Astrocyte (in vitro differentiated cells and primary cell): ENCODE measurements around the gene TEKT3. TPM values are rescaled to one million over a fixed set of nuclear protein-coding genes. Genes with fewer than 3 reads are reported as not detected.

Experiments
- DNase-seq: peaks from one replicate; pipeline ENCODE4 v3.0.0-alpha.2; 2010; ENCODE audit warnings: low read depth
- FAIRE-seq: peaks from 2 replicates; lab custom pipeline; 2011; peaks lifted over from hg19 to GRCh38; lab: Jason Lieb, UNC
- H2AFZ ChIP-seq: 2 replicates; pipeline ENCODE4 v1.6.0; 2012; ENCODE audit warnings: low read depth, low read length, inconsistent platforms
- H3K27ac ChIP-seq: 2 replicates; pipeline ENCODE4 v1.5.1; 2011; ENCODE audit warnings: low read depth, low read length, inconsistent platforms
- H3K27me3 ChIP-seq: 2 replicates; pipeline ENCODE4 v1.6.0; 2011; ENCODE audit warnings: low read length, inconsistent platforms; ENCODE audit not compliant: insufficient read depth
- H3K36me3 ChIP-seq: 2 replicates; pipeline ENCODE4 v1.5.1; 2011; ENCODE audit warnings: low read length, inconsistent platforms; ENCODE audit not compliant: insufficient read depth
- H3K4me1 ChIP-seq: 2 replicates; pipeline ENCODE4 v1.5.1; 2011; ENCODE audit warnings: low read length, inconsistent platforms; ENCODE audit not compliant: insufficient read depth
- H3K4me2 ChIP-seq: 2 replicates; pipeline ENCODE4 v1.6.0; 2012; ENCODE audit warnings: low read length, inconsistent platforms
- H3K4me3 ChIP-seq: 2 replicates; pipeline ENCODE4 v1.5.1; 2011; ENCODE audit warnings: low read depth, mild to moderate bottlenecking, low read length, inconsistent platforms; ENCODE audit not compliant: insufficient read depth
- H3K79me2 ChIP-seq: 2 replicates; pipeline ENCODE4 v1.6.0; 2012; ENCODE audit warnings: mild to moderate bottlenecking, low read length, inconsistent platforms; ENCODE audit not compliant: insufficient read depth
- H3K9ac ChIP-seq: 2 replicates; pipeline ENCODE4 v1.6.0; 2012; ENCODE audit warnings: mild to moderate bottlenecking, low read length, inconsistent platforms
- H3K9me3 ChIP-seq: 2 replicates; pipeline ENCODE4 v1.5.1; 2012; ENCODE audit warnings: low read depth, mild to moderate bottlenecking, low read length, inconsistent platforms; ENCODE audit not compliant: insufficient read depth
- H4K20me1 ChIP-seq: 2 replicates; pipeline ENCODE4 v1.6.0; 2012; ENCODE audit warnings: low read length, inconsistent platforms; ENCODE audit not compliant: insufficient read depth
- H3K27ac Mint-ChIP-seq: one replicate; pipeline ENCODE4 v1.8.0; 2021; ENCODE audit warnings: mild to moderate bottlenecking, mixed read lengths; ENCODE audit not compliant: unreplicated experiment
- H3K27me3 Mint-ChIP-seq: one replicate; pipeline ENCODE4 v1.8.0; 2021; ENCODE audit warnings: low read depth, mixed read lengths; ENCODE audit not compliant: unreplicated experiment
- H3K36me3 Mint-ChIP-seq: one replicate; pipeline ENCODE4 v1.8.0; 2021; ENCODE audit warnings: low read depth, mixed read lengths; ENCODE audit not compliant: unreplicated experiment
- H3K4me1 Mint-ChIP-seq: one replicate; pipeline ENCODE4 v1.8.0; 2021; ENCODE audit warnings: low read depth, mixed read lengths; ENCODE audit not compliant: unreplicated experiment
- H3K4me3 Mint-ChIP-seq: one replicate; pipeline ENCODE4 v1.8.0; 2021; ENCODE audit warnings: mild to moderate bottlenecking, moderate library complexity, mixed read lengths; ENCODE audit not compliant: unreplicated experiment
- H3K9me3 Mint-ChIP-seq: one replicate; pipeline ENCODE4 v1.8.0; 2021; ENCODE audit warnings: mild to moderate bottlenecking, mixed read lengths; ENCODE audit not compliant: unreplicated experiment
- CTCF ChIP-seq: IDR thresholded peaks from 2 replicates; pipeline ENCODE4 v1.5.1; 2011; ENCODE audit warnings: low read depth, mild to moderate bottlenecking, inconsistent platforms, low read length, moderate library complexity; ENCODE audit not compliant: insufficient read depth
- EZH2 ChIP-seq: IDR thresholded peaks from 2 replicates; pipeline ENCODE4 v1.6.1; 2012; ENCODE audit warnings: mild to moderate bottlenecking, low read length, inconsistent platforms; ENCODE audit not compliant: insufficient read depth
- total RNA-seq: library from RNA; stranded (reverse); gene quantifications from 2 replicates; pipeline ENCODE4 v1.2.1, GENCODE V29; 2021

TEKT3 gene
- total RNA-seq, 1 donor from 2014 or later: not detected

DNA sequence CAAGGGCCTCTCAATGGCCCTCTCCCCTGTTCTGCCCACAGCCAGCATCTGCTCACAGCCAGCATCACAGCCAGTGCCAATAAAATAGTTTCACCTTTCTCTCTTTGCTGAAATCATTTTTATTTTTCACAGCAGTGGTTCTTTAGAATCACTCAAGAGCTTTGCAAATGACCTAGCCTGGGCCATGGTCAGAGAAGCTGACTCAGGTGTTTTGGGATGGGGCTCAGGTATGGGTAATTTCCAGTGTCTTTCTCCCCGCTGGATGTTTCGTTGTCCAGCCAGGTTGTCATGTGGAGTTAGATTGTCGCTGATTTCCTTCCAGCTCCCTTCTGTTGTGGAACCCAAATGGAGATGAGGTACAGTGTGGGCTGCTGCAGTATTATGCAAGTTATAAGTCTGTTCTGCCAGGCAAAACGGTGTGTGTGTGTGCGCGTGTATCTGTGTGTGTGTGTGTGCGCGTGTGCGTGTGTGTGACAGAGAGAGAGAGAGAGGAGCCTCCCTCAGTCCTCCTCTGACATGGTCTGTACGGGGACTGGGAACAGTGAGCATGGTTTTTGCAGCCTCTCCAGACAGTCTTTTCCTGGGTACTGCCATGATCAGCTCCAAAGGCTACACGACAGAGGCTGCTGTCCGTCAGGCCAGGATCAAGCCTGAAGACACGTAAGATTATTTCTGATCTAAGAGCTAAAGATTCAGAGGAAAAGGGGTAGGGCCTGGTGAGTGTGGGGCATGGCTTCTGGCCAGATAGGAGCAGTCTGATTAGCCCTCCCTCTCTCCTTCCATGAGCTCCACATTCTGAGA is 74.9 kb downstream of the TEKT3 start:
- H3K36me3 ChIP-seq: no peaks in the 10 kb centered on the region
- H3K79me2 ChIP-seq: no peaks in the 10 kb centered on the region
- FAIRE-seq (no peak), DNase-seq (no peak)
- H4K20me1 ChIP-seq: no peaks in the 10 kb centered on the region
- no peak overlapping the region for H3K9ac ChIP-seq
- H3K27me3 ChIP-seq: peaks cover 32% of the 10 kb centered on the region
- peaks cover 21% of the 10 kb centered on the region for H3K27me3 Mint-ChIP-seq
- H3K9me3 Mint-ChIP-seq: no peaks in the 10 kb centered on the region
- no peaks in the 10 kb centered on the region for H3K36me3 Mint-ChIP-seq
- H3K4me3 Mint-ChIP-seq: no peak overlapping the region
- no peak overlapping the region for H3K4me3 ChIP-seq
- H3K27ac ChIP-seq: no peak overlapping the region
- H3K27ac Mint-ChIP-seq: no peak overlapping the region
- H3K4me1 ChIP-seq: peaks cover 12% of the 10 kb centered on the region
- H3K4me1 Mint-ChIP-seq: peaks cover 33% of the 10 kb centered on the region
- H3K9me3 ChIP-seq: no peaks in the 10 kb centered on the region
- TF ChIP-seq CTCF: no peak
- no peak for TF ChIP-seq EZH2
- H2AFZ ChIP-seq: no peak overlapping the region
- no peak overlapping the region for H3K4me2 ChIP-seq

DNA sequence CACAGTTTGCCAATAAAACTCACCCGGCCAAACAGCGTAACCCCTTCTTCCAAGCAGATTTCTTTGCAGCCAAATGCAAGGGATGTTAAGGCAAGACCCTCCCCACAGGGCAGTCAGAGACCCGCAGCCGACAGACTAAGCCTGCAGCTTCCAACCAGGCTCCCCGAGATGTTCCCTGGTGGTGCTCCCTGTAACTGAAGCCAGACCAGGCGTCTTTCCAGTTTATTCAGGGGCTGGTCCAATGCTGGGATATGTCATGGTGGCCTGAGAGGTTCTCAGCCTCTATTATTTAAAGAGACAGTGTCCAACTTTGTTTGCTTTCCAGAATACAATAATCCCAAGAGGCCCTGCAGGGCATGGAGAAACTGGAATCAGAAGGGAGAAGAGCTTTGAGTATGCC is 76.3 kb downstream of the TEKT3 start, which contains the start of gene PMP22:
Gene PMP22, minus strand, starts transcription at position 196 of the 400 bp plus-strand sequence. CDS start 4,599 bp downstream, outside the sequence.
- FAIRE-seq: no peak
- H3K36me3 ChIP-seq: no peaks in the 10 kb centered on the region
- Mint-ChIP-seq H3K4me1 (peaks cover 23% of the 10 kb centered on the region), H3K9me3 (no peaks in the 10 kb centered on the region), H3K4me3 (no peak within 1 kb of the TSS), H3K27me3 (peaks cover 21% of the 10 kb centered on the region), H3K27ac (no peak within 1 kb of the TSS), H3K36me3 (no peaks in the 10 kb centered on the region)
- TF ChIP-seq EZH2 (no peak), CTCF (no peak)
- H3K27me3 ChIP-seq: peaks cover 32% of the 10 kb centered on the region
- H3K79me2 ChIP-seq: no peaks in the 10 kb centered on the region
- H3K27ac ChIP-seq: no peak within 1 kb of the TSS
- H3K9me3 ChIP-seq: no peaks in the 10 kb centered on the region
- DNase-seq: no peak
- H3K9ac ChIP-seq: no peak within 1 kb of the TSS
- H3K4me1 ChIP-seq: peaks cover 18% of the 10 kb centered on the region
- no peaks in the 10 kb centered on the region for H4K20me1 ChIP-seq
- no peak within 1 kb of the TSS for H2AFZ ChIP-seq
- H3K4me3 ChIP-seq: no peak within 1 kb of the TSS
- no peak within 1 kb of the TSS for H3K4me2 ChIP-seq

GRCh38 chr17:15264542-15264941 is 76.9 kb downstream of the TEKT3 start:
- no peak overlapping the region for H3K27ac ChIP-seq
- FAIRE-seq (no peak), DNase-seq (no peak)
- Mint-ChIP-seq H3K9me3 (no peaks in the 10 kb centered on the region), H3K4me3 (no peak overlapping the region), H3K27me3 (peaks cover 21% of the 10 kb centered on the region), H3K4me1 (peaks cover 18% of the 10 kb centered on the region), H3K36me3 (no peaks in the 10 kb centered on the region), H3K27ac (no peak overlapping the region)
- peaks cover 22% of the 10 kb centered on the region for H3K4me1 ChIP-seq
- peaks cover 30% of the 10 kb centered on the region for H3K27me3 ChIP-seq
- H2AFZ ChIP-seq: no peak overlapping the region
- H3K4me3 ChIP-seq: no peak overlapping the region
- no peaks in the 10 kb centered on the region for H4K20me1 ChIP-seq
- TF ChIP-seq CTCF: no peak
- TF ChIP-seq EZH2: no peak
- no peak overlapping the region for H3K9ac ChIP-seq
- no peaks in the 10 kb centered on the region for H3K9me3 ChIP-seq
- H3K36me3 ChIP-seq: no peaks in the 10 kb centered on the region
- no peak overlapping the region for H3K4me2 ChIP-seq
- H3K79me2 ChIP-seq: no peaks in the 10 kb centered on the region
